Activated CD8-positive, alpha-beta memory T cell treated with anti-CD3 and anti-CD28 coated beads for 24 hours (primary cell): ENCODE results near the gene SCG3.
"Not testable (repeated sequence)": the region's sequence is repeated elsewhere in the genome, so short reads cannot be mapped to it uniquely, and the experiment has no call there.

Experiments
- DNase-seq: peaks from one replicate; pipeline ENCODE4 v3.0.0-alpha.2; 2020

SCG3 gene

DNA sequence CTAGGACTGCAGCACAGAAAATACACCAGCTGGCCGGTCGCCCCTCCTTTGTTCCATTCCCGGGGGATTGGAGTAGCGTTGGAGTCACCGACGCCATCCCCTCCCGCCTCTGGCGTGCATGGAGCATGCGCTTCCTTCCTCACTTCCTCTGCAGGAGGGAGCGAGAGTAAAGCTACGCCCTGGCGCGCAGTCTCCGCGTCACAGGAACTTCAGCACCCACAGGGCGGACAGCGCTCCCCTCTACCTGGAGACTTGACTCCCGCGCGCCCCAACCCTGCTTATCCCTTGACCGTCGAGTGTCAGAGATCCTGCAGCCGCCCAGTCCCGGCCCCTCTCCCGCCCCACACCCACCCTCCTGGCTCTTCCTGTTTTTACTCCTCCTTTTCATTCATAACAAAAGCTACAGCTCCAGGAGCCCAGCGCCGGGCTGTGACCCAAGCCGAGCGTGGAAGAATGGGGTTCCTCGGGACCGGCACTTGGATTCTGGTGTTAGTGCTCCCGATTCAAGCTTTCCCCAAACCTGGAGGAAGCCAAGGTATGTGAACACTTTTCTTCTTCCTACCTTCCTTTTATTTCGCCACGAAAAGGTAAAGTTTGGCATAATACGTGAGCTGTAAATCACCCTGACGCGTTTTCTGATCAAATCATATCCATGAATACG lies at the start of gene SCG3:
SCG3 (plus strand) TSS at position 201 of the 661 bp plus-strand sequence; CDS start at position 454, 253 bp downstream.
- peak; percentile 79 for DNase-seq

DNA sequence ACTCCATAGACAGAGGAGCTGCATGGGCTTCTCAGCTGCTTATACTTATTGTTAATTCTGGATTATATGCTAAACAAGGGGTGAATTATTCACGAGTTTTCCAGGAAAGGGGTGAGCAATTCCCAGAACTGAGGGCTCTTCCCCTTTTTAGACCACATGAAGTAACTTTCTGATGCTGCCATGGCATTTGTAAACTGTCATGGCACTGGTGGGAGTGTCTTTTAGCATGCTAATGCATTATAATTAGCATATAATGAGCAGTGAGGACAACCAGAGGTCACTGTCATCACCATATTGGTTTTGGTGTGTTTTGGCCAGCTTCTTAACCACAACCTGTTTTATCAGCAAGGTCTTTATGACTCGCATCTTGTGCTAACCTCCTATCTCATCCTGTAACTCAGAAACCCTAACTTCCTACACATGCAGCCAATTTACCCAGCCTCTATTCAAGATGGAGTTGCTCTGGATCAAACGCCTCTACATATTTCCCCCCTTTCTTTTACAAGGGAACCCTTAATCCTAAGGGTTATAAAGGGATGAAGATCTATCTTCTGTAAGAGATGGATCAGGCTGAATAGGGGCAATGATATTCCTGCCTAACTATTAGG lies 46.6 kb upstream of the SCG3 start:
- DNase-seq = no peak

DNA sequence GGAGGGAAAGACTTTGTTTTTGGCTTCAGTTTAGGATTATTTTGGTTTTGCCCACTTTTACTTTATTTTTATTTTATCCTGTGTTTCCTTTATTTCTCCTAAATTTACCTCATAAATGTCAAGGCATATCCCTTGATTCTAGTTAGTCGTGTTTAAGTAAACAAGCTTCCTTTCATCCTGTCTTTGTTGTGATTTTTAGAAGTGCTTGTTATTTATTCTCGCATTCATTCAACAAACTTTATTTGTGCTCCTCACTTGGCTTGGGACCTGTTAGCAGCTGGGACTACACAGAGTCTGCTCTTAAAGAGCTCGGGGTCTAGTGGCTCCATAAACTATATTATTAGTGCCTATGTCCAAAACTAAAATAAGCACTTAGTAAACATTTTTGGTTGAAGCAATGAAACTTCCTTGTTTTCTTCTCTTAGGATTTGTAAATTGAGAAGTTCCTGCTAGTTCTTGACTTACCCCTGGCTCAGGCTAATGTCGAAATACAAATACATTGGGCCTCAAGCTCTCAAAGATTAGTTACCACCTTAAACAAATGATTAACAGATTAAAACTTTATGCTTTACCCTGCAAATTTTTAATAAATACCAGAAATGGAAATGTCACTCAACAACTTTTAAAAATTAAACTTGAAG lies 39.7 kb upstream of the SCG3 start:
- DNase-seq = no peak

DNA sequence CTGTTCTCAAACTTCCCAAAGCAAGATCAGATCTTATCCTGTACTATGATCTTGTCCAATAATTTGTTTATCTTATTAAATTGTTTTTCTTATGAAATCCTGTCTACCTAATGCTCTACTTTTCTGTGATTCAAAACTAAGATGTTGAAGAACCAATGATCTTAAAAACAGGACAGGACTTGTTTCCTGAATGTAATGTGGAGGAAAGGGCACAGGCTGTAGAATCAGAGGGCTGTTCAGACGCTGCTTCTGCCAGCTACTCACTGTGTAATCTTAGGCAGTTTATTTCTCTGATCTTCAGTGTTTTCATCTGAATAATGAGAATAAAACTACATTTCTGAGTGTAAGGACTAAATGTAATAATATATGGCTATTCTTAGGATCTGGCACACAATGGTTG lies 38.6 kb upstream of the SCG3 start:
- no peak for DNase-seq

DNA sequence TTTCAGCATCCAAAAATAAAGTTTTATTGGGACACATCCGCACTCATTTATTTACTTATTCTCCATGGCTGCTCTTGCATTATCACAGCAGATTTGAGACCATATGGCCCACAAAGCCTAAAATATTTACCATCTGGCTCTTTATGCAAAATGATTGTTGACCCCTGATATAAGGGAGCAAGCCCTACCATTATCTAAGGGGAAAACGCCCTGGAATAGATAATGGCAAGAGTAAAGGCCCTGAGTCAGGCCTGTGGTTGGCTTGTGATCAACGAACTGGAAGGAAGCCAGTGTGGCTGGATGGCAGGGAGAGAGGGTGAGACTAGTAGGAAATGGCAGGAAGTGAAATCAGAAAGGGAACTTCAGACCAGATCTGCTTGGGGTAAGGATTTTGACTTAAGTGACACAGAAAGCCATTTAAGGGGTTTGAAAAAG lies 34.2 kb upstream of the SCG3 start:
- DNase-seq = no peak

DNA sequence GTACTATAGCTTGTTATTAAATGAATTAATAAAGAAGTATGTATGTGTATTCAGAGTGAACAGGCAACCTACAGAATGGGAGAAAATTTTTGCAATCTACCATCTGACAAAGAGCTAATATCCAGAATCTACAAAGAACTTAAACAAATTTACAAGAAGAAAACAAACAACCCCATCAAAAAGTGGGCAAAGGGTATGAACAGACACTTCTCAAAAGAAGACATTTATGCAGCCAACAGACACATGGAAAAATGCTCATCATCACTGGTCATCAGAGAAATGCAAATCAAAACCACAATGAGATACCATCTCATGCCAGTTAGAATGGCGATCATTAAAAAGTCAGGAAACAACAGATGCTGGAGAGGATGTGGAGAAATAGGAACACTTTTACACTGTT lies 33.2 kb upstream of the SCG3 start:
- not testable (repeated sequence) for DNase-seq

DNA sequence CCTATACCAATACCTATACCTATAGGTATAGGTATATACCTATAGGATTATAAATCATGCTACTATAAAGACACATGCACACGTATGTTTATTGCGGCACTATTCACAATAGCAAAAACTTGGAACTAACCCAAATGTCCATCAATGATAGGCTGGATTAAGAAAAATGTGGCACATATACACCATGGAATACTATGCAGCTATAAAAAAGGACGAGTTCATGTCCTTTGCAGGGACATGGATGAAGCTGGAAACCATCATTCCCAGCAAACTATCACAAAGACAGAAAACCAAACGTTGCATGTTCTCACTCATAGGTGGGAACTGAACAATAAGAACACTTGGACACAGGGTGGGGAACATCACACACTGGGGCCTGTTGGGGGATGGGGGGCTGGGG lies 32.7 kb upstream of the SCG3 start:
- not testable (repeated sequence) for DNase-seq

DNA sequence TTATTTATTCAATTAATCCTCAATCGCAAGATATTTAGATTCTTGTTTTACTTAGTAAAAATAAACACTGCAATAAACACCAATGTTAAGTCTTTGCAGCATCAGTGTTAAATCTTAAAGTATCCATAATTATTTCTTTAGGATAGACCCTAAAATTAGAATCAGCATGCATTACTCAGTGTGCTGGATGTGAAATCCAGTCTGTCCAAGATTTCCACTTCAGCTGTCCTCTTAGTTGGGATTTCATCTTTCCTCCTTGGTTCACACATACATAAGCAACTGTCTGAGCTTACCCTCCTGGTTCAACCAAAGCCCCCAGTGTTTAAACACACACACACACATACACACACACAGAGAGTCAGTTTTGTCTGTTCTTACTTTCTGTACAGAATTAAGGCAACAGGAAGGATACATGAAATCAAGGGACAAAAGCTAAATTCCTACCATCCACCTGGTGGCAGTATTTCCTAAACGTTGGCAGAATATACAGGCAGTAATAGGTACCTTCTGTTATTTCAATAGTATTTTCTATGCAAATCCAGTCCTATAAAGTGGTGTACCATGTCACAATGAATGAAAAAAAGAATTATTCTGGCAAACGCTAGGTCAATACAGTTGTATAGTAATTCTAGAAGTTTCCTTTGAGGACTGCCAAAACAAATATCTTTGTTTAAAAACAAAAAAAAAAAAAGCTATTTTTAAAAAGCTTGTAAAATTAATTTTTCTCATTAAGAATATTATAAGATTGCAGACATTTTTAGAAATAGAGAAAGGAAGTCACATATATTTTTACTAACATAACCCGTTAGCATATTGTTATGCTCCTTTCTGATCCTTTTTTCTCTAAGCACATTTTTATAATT lies 31.4 kb upstream of the SCG3 start:
- peak; percentile 56 for DNase-seq

DNA sequence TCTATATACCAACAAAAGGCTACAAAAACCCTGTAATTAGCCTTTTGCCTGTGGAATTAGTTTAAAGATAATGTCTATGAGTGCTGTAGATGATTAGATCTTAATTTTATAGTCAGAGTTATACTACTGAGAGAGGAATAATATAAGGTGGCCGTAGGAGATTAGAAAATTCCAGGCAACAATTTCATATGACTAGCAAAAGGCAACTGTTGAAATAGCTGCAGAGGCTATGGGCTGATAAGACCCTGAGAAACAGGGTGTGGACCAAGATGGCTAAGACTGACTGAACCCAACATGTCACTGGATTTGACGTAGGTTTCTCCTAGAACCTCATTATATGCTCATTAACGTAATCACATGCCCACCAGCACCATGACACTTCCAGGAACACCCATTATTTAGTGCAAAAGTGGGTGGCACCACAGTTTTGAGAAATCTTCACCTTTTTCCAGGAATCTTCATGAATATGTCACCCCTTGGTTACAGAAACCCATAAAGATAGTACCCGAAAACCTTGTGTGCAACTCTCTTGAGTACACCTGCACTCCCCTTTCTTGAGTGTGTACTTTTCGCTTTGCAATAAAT lies 29.1 kb upstream of the SCG3 start:
- no peak for DNase-seq

DNA sequence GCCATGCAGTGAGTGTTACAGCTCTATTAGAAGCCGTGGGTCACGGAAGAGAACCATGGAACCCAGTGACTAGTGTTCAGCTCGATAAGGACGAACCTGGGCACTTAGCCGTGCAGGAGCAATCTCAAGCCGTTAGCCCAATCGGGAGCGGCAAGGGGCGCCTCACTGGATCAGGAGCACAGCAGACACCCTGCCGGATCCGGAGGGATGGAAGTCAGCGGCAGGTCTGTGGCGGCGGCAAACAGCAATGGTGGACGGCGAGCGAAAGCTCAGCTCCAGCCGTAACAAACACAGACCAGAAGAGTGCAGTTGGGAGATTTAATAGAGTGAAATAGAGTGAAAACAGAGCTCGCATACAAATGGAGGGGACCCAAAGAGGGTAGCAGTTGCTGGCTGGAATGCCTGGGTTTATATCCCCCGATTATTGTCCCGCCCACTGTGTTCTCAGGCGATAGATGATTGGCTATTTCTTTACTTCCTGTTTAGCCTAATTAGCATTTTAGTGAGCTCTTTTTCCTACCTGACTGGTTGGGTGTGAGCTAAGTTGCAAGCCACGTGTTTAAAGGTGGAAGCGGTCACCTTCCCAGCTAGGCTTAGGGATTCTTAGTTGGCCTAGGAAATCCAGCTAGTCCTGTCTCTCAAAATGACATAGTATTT lies 25.8 kb upstream of the SCG3 start:
- DNase-seq = not testable (repeated sequence)

DNA sequence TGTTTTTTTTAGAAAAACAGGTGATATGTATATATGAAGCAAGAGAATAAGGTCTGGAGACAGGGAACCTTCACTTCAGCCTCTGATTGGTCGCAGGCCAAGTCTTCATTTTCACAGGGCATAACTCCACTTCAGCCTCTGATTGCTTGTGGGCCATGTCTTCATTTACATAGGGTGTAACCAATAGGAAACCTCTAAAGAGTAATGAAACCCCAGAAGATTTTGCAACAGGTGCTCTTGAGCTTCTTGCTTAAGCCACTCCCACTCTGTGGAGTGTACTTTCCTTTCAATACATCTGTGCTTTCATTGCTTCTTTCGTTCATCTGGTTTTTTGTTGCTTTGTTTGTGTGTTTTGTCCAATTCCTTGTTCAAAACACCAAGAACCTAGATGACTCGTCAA lies 22.6 kb upstream of the SCG3 start:
- no peak for DNase-seq

DNA sequence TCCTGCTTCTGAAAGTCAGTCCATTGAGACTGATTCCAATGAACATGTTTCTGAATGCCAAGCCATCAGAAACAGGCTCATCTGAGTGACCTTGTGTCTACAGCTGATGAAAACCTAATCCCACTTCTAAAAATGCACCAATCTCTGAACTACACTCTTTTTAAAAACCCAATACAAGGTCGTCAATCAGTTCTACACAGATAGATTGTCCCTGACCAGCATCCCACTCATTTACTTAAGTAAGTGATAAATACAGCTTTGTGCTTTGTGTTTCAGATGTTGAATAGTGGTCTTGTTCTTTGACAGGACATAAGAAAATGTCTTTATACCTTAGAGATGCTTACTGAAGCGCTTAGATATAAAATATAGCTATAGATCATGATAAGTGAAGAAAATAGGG lies 20.2 kb upstream of the SCG3 start:
- no peak for DNase-seq

DNA sequence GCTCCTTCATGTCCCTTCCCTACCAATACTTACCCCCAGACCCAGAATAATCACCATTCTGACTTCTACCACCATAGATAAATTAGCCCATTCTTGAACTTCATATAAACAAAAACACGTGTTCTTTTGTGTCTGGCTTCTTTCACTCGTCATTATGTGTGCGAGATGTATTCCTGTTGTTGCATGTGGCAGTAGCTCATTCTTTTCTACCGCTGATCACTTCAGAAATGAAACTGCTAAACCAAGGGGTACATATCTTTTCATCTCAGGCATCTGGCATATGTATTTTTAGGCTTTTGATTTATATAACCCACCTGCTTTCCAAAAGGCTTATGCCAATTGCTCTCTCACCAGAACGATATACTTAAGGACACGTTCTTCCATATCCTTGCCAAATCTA lies 13.8 kb upstream of the SCG3 start:
- no peak for DNase-seq

DNA sequence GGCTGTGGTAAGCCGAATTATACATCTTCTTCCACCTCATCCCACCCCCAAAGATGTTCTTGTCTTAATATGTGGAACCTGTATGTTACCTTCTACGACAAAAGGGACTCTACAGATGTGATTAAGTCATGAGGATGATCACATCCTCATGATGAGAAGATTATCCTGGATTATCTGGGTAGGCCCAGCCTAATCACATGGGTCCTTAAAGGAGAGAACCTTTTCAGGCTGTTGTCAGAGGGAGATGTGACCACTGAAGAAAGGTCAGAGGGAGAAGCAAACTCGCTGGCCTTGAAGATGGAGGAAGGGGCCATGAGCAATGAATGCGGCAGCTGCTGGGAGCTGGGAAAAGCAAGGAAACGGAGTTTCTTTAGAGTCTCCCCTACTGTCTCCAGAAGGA lies 12.9 kb upstream of the SCG3 start:
- DNase-seq = no peak

DNA sequence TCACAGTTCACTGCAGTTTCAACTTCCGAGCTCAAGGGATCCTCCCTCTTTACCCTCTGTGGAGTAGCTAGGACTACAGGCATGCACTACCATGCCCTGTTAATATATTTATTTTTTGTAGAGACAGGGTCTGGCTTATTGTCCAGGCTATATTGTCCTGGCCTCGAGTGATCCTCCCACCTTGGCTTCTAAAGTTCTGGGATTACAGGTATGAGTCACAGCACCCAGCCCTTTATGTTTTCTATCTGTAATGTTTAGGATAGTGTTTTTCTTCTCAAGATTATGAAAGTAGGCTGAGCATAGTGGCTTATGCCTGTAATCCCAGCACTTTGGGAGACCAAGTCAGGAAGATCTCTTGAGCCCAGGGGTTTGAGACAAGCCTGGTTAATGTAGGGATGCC lies 11.9 kb upstream of the SCG3 start:
- DNase-seq = no peak

DNA sequence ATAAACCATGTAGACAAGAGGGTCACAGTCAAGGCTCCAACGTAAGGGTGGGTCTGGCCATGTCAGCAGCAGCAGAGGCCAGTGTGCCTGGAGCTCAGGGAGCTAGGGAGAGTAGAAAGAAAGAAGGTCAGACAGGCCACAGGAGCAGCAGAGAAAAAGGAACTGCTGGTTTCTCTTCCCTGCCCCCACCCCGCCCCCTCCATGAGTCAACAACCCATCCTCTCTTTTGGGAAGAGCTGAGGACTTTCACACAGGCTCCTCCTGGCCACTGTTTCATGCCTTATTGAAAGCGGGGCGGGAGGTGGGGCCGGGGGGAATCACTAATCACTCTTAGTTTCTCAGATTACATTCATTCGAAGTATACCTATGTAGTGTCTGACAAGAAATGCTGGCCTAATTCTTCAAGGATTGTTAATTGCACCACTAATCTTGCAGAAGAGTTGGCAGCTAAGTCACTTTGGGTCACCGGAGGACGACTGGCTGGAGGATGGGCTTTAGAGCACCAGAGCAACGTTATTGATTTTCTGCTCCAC lies 9.1 kb upstream of the SCG3 start:
- no peak for DNase-seq

DNA sequence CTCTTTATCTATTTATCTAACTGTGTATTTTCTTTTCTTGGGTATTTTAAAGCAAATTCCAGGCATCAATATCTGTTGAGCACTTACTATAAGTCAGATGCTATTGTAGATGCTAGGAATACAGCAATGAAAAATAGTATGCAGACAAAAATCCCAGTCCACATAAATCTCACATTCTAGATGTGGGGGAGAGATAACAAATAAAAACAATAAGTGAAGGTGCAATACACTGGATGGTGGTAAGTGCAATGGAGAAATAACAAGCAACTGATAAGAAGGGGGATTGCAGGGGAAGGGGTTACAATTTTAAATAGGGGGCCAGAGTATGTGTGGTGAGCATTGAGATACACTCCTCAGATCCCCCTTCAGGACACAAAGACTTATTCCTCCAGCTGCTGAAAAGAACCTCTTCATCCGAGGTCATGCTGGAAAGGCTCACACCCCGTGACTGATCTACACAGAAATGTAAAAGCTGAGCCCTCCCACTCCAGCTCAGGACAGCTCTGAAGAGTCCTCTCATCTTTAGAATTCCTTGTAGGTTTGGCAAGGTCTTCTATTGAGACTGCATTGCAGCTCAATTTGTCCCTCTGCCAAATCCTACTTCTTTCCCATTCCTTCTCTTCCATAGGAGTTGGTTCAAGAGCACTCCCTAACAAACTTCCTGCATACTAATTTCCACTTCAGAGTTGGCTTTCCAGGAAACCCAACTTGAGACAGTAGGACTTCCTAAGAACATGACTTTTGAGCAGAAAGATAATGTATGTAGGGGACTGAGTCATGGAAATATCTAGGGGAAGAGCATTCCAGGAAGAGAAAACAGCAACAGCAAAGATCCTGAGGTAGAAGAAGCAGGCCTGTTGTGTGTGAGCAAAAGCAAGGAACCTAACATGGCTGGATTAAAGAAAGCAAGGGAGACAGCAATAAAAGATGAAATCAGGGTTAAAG lies 8.1 kb upstream of the SCG3 start:
- no peak for DNase-seq

DNA sequence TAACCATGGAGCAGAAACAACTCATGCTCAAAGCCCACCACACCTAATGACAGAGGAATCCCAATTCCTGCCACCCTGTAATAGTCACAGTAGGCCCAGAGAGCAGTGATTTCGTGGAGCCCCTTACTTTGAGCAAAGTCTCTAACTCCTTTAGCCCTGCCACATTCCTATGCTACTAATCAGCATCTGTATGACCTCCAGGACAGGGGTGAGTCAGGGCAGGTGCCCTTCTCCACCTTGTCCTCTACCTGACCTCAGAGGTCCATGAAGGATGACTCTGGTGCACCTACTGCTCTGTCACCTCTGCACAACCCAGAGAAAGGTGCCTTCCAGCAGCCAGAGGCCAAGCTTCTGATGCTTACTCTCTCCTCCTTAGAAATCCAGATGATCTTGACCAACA lies 6.1 kb upstream of the SCG3 start:
- no peak for DNase-seq

DNA sequence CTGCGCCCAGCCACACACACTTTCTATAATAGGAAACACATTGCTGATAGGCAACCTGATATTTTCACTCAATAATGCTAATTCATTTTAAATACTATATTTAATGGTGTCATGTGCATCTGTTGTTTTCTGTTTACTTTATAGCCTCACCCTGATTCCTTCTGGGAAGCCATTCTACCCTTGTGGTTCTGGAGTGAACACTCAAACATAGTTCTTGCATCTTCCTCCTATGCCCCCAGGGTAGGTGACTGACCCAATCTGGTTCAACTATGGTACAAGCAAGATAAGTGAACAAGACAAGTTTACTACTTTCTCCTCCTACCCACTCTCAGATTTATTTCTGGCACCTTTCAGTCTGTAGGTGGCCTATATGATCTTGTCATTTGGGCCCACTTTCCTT lies 4.3 kb upstream of the SCG3 start:
- DNase-seq = no peak

DNA sequence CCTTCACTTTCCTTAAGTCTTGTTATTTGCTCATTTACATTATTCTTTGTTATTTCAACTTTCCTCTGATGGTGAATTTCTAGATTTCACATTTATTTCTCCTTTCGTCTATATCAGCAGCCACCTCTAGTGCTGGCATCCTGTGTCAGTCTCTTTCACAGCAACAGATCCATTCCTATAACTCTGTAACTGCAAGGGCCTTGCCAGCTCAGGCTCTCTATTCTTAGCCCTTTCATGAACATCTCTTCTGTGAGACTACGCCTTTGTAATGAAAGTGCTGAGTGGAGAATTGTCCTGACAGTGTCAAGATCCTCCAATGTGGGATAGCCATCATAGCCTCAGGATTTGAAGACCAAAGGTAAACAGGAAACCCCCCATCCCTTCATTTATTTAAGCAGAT lies 3.9 kb upstream of the SCG3 start:
- DNase-seq = no peak

DNA sequence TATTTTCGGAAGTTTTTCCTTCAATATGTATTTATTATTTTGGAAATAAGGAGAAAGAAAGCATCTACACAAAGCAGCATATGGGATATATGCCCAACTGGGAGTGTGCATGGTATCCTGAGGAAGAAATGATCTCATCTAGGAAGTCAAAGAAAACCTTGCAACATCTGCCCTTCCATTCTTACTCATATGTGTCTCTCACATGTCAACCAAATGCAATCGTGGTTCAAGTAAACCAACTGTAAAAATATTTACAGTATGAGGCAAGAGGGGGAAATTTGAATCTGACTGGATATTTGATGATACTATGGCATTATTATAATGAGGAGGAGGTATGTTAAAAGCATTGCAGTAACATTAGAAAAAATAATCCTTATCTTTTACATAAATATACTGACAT lies 3.2 kb upstream of the SCG3 start:
- no peak for DNase-seq
